Measurements from ENCODE around the gene GNPTAB. TPM values are rescaled to one million over a fixed set of nuclear protein-coding genes. Genes with fewer than 3 reads are reported as not detected.

Gene GNPTAB
- total RNA-seq, 1 donor from 2014 or later = 43.7 TPM

DNA sequence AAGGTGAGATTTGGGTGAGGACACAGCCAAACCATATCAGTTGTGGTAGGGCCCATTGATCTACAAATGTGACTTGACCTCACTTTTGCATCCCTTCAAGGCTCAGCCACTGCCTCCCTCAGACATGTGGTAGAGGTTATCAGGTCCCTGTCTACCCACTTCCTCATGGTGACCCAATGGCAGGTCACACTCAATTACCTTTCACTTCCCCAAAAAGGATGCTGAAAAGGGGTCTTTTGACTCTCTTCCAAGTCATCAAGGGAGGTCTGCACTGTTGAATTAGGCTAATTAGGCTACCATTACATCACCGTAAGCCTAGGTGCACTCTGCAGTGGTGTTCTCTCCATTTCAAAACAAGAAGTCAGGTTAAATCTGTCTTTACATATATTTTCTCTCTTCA is 24.0 kb upstream of the GNPTAB start:
- no peak overlapping the region for H2AFZ ChIP-seq (ENCODE audit: low read depth, low read length)
- H3K4me3 ChIP-seq (ENCODE audit: insufficient read depth, low read depth, low read length) = no peak overlapping the region
- no peak for DNase-seq (ENCODE audit: low read depth)
- TF ChIP-seq EZH2 (IDR thresholded peaks at IDR 0.05; ENCODE audit: insufficient read depth, low read length) = no peak
- TF ChIP-seq, protein P1, sequence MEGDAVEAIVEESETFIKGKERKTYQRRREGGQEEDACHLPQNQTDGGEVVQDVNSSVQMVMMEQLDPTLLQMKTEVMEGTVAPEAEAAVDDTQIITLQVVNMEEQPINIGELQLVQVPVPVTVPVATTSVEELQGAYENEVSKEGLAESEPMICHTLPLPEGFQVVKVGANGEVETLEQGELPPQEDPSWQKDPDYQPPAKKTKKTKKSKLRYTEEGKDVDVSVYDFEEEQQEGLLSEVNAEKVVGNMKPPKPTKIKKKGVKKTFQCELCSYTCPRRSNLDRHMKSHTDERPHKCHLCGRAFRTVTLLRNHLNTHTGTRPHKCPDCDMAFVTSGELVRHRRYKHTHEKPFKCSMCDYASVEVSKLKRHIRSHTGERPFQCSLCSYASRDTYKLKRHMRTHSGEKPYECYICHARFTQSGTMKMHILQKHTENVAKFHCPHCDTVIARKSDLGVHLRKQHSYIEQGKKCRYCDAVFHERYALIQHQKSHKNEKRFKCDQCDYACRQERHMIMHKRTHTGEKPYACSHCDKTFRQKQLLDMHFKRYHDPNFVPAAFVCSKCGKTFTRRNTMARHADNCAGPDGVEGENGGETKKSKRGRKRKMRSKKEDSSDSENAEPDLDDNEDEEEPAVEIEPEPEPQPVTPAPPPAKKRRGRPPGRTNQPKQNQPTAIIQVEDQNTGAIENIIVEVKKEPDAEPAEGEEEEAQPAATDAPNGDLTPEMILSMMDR (IDR thresholded peaks at IDR 0.05; ENCODE audit: insufficient read depth, low read depth, low read length) = no peak
- Mint-ChIP-seq H3K9me3 (ENCODE audit: unreplicated experiment) (no peaks in the 10 kb centered on the region), H3K4me3 (ENCODE audit: unreplicated experiment) (no peak overlapping the region), H3K36me3 (ENCODE audit: low read depth, unreplicated experiment) (no peaks in the 10 kb centered on the region), H3K4me1 (ENCODE audit: low read depth, unreplicated experiment) (peaks cover 17% of the 10 kb centered on the region), H3K27ac (ENCODE audit: unreplicated experiment) (peak overlapping the region; percentile 70), H3K27me3 (ENCODE audit: low read depth, unreplicated experiment) (no peaks in the 10 kb centered on the region)
- no peak overlapping the region for H3K9ac ChIP-seq (ENCODE audit: low read length)
- H3K79me2 ChIP-seq (ENCODE audit: insufficient read depth, low read length) = no peaks in the 10 kb centered on the region
- no peaks in the 10 kb centered on the region for H3K27me3 ChIP-seq (ENCODE audit: insufficient read depth, low read length)
- FAIRE-seq = no peak
- H3K4me2 ChIP-seq (ENCODE audit: low read length) = no peak overlapping the region
- H4K20me1 ChIP-seq (ENCODE audit: insufficient read depth, low read length) = no peaks in the 10 kb centered on the region
- no peak overlapping the region for H3K27ac ChIP-seq (ENCODE audit: low read depth, low read length)
- peaks cover 3% of the 10 kb centered on the region for H3K4me1 ChIP-seq (ENCODE audit: insufficient read depth, low read length)
- H3K9me3 ChIP-seq (ENCODE audit: insufficient read depth, low read depth, low read length) = no peaks in the 10 kb centered on the region
- H3K36me3 ChIP-seq (ENCODE audit: insufficient read depth, low read length) = no peaks in the 10 kb centered on the region

DNA sequence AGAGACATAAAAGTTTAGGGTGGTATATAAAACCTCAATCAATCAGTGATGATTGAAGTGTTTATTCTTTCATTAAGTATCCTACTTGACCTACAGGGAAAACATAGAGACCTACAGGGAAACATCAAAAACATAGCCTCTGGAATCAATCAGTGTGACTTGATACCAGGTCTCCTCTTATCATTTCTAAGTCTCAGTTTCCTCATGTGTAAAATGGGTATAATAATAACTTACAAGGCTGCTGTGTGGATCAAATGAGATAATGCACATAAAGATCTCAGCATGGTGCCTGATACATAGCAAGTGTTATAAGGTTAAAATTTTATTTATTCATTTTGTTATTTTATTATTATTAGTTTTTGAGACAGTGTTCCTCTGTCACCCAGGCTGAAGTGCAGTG is 22.2 kb upstream of the GNPTAB start:
- Histone ChIP-seq H3K9ac (ENCODE audit: low read length) (no peak overlapping the region), H3K4me1 (ENCODE audit: insufficient read depth, low read length) (peaks cover 3% of the 10 kb centered on the region), H2AFZ (ENCODE audit: low read depth, low read length) (no peak overlapping the region), H3K9me3 (ENCODE audit: insufficient read depth, low read depth, low read length) (no peaks in the 10 kb centered on the region), H3K36me3 (ENCODE audit: insufficient read depth, low read length) (no peaks in the 10 kb centered on the region), H3K4me3 (ENCODE audit: insufficient read depth, low read depth, low read length) (no peak overlapping the region), H3K79me2 (ENCODE audit: insufficient read depth, low read length) (no peaks in the 10 kb centered on the region), H3K27me3 (ENCODE audit: insufficient read depth, low read length) (no peaks in the 10 kb centered on the region), H3K4me2 (ENCODE audit: low read length) (no peak overlapping the region), H3K27ac (ENCODE audit: low read depth, low read length) (no peak overlapping the region), H4K20me1 (ENCODE audit: insufficient read depth, low read length) (no peaks in the 10 kb centered on the region)
- H3K36me3 Mint-ChIP-seq (ENCODE audit: low read depth, unreplicated experiment) = no peaks in the 10 kb centered on the region
- DNase-seq (ENCODE audit: low read depth) (no peak), FAIRE-seq (no peak)
- no peak for TF ChIP-seq EZH2 (IDR thresholded peaks at IDR 0.05; ENCODE audit: insufficient read depth, low read length)
- TF ChIP-seq, protein P1 (IDR thresholded peaks at IDR 0.05; ENCODE audit: insufficient read depth, low read depth, low read length) = no peak
- peaks cover 14% of the 10 kb centered on the region for H3K4me1 Mint-ChIP-seq (ENCODE audit: low read depth, unreplicated experiment)
- H3K9me3 Mint-ChIP-seq (ENCODE audit: unreplicated experiment) = no peaks in the 10 kb centered on the region
- H3K4me3 Mint-ChIP-seq (ENCODE audit: unreplicated experiment) = no peak overlapping the region
- no peaks in the 10 kb centered on the region for H3K27me3 Mint-ChIP-seq (ENCODE audit: low read depth, unreplicated experiment)
- no peak overlapping the region for H3K27ac Mint-ChIP-seq (ENCODE audit: unreplicated experiment)

DNA sequence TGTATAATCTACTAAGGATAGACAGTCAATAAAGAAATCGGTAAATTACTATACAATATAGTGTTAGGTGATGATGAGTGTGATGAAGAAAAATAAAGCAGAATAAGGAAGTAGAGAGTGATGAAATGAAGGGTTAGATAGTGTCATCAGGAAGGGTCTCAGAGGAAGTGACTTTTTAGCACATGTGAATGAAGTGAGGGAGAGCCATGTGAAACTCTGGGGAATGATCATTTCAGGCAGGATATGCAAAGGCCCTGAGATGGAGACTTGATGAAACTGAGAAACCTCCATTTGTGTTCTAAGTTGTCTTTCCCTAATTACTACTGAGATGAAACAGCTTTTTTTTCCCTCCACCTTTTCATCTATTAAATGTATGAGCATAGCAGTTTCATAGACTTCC is 19.4 kb upstream of the GNPTAB start:
- no peak for FAIRE-seq
- H3K4me1 Mint-ChIP-seq (ENCODE audit: low read depth, unreplicated experiment) = peaks cover 5% of the 10 kb centered on the region
- Histone ChIP-seq H3K4me1 (ENCODE audit: insufficient read depth, low read length) (no peaks in the 10 kb centered on the region), H3K27me3 (ENCODE audit: insufficient read depth, low read length) (no peaks in the 10 kb centered on the region), H3K79me2 (ENCODE audit: insufficient read depth, low read length) (no peaks in the 10 kb centered on the region), H3K36me3 (ENCODE audit: insufficient read depth, low read length) (no peaks in the 10 kb centered on the region), H3K27ac (ENCODE audit: low read depth, low read length) (no peak overlapping the region), H3K4me3 (ENCODE audit: insufficient read depth, low read depth, low read length) (no peak overlapping the region), H3K9me3 (ENCODE audit: insufficient read depth, low read depth, low read length) (no peaks in the 10 kb centered on the region), H3K4me2 (ENCODE audit: low read length) (no peak overlapping the region), H4K20me1 (ENCODE audit: insufficient read depth, low read length) (no peaks in the 10 kb centered on the region), H3K9ac (ENCODE audit: low read length) (no peak overlapping the region), H2AFZ (ENCODE audit: low read depth, low read length) (no peak overlapping the region)
- no peaks in the 10 kb centered on the region for H3K9me3 Mint-ChIP-seq (ENCODE audit: unreplicated experiment)
- no peak for TF ChIP-seq EZH2 (IDR thresholded peaks at IDR 0.05; ENCODE audit: insufficient read depth, low read length)
- TF ChIP-seq, protein P1 (IDR thresholded peaks at IDR 0.05; ENCODE audit: insufficient read depth, low read depth, low read length) = no peak
- no peak overlapping the region for H3K27ac Mint-ChIP-seq (ENCODE audit: unreplicated experiment)
- no peaks in the 10 kb centered on the region for H3K36me3 Mint-ChIP-seq (ENCODE audit: low read depth, unreplicated experiment)
- no peak for DNase-seq (ENCODE audit: low read depth)
- H3K27me3 Mint-ChIP-seq (ENCODE audit: low read depth, unreplicated experiment) = no peaks in the 10 kb centered on the region
- no peak overlapping the region for H3K4me3 Mint-ChIP-seq (ENCODE audit: unreplicated experiment)

Measured in astrocyte (in vitro differentiated cells and primary cell).